Uterus (tissue), 4 donors: ENCODE measurements around the gene LSS. TPM values are rescaled to one million over a fixed set of nuclear protein-coding genes. Genes with fewer than 3 reads are reported as not detected.
A peak's percentile ranks its signal among the peaks of the same experiment; 100 is the strongest.
"Not testable (repeated sequence)": the region's sequence is repeated elsewhere in the genome, so short reads cannot be mapped to it uniquely, and the experiment has no call there.

Source experiments
- DNase-seq, 2 donors: peaks; one replicate each; pipeline ENCODE4 v3.0.0-alpha.2; 2019 to 2020
- H3K27ac ChIP-seq, 2 donors: fragments of 200-600 bp; sonication (generic); 1 replicate in 1 of 2; 2 replicates in 1 of 2; pipeline ENCODE4 v1.5.1; 2016 to 2018
- H3K27me3 ChIP-seq, 2 donors: fragments of 200-600 bp; sonication (generic); one replicate each; pipeline ENCODE4 v1.5.1; 2018 to 2019; ENCODE audit warnings: control low read depth in 1 of 2
- H3K36me3 ChIP-seq, 2 donors: fragments of 200-600 bp; sonication (generic); one replicate each; pipeline ENCODE4 v1.5.1; 2019; ENCODE audit warnings: control low read depth in 1 of 2
- H3K4me1 ChIP-seq, 2 donors: fragments of 200-600 bp; sonication (generic); one replicate each; pipeline ENCODE4 v1.5.1; 2018 to 2019; ENCODE audit warnings: control low read depth in 1 of 2
- H3K4me3 ChIP-seq, 2 donors: fragments of 200-600 bp; sonication (generic); 1 replicate in 1 of 2; 2 replicates in 1 of 2; pipeline ENCODE4 v1.5.1; 2018 to 2019; ENCODE audit warnings: mild to moderate bottlenecking in 1 of 2
- H3K9me3 ChIP-seq, 2 donors: fragments of 200-600 bp; sonication (generic); one replicate each; pipeline ENCODE4 v1.5.1; 2019; ENCODE audit warnings: control low read depth in 1 of 2
- POLR2A ChIP-seq, 2 donors: fragments of 450-650 bp; IDR thresholded peaks; one replicate each; pipeline ENCODE4 v1.6.1; 2016; ENCODE audit warnings: antibody characterized with exemption in 2 of 2, mild to moderate bottlenecking in 1 of 2, moderate library complexity in 1 of 2
- intact Hi-C: fragments of 100-400 bp; cut with DNase I; formaldehyde crosslinking; loops from one replicate; pipeline ENCODE4 v1.15.1; 2023; ENCODE audit warnings: low total_unique reads
- total RNA-seq, 4 donors: library from RNA; depleted of rRNA in 3 of 4; stranded (reverse); fragments of >200 nt in 3 of 4; gene quantifications; one replicate each; pipeline versions ENCODE4 v1.1.0 to v1.2.4, GENCODE V29; 2014 to 2023
- TF ChIP-seq, protein P1 (sequence below), 4 experiments: fragments of 200-600 bp in 2 of 4; fragments of 450-650 bp in 2 of 4; sonication (generic) in 2 of 4; IDR thresholded peaks; one replicate each; pipeline ENCODE4 v1.5.1; 2016 to 2019; ENCODE audit warnings: antibody characterized with exemption in 4 of 4, mild to moderate bottlenecking in 2 of 4, moderate library complexity in 1 of 4
- donor health status: DM: yes; HTN: yes; CAD: no.

Gene LSS
- total RNA-seq, 4 donors from 2014 or later = 35.4 to 94.0 (median 41.5) TPM

GRCh38 chr21:46180079-46180722 is 48.4 kb downstream of the LSS start:
- TF ChIP-seq POLR2A (IDR thresholded peaks at IDR 0.05) = no peak
- TF ChIP-seq, protein P1, sequence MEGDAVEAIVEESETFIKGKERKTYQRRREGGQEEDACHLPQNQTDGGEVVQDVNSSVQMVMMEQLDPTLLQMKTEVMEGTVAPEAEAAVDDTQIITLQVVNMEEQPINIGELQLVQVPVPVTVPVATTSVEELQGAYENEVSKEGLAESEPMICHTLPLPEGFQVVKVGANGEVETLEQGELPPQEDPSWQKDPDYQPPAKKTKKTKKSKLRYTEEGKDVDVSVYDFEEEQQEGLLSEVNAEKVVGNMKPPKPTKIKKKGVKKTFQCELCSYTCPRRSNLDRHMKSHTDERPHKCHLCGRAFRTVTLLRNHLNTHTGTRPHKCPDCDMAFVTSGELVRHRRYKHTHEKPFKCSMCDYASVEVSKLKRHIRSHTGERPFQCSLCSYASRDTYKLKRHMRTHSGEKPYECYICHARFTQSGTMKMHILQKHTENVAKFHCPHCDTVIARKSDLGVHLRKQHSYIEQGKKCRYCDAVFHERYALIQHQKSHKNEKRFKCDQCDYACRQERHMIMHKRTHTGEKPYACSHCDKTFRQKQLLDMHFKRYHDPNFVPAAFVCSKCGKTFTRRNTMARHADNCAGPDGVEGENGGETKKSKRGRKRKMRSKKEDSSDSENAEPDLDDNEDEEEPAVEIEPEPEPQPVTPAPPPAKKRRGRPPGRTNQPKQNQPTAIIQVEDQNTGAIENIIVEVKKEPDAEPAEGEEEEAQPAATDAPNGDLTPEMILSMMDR (IDR thresholded peaks at IDR 0.05) = no peak
- intact Hi-C loops = no loop called here
- H3K27ac ChIP-seq = no peak overlapping the region
- no peak overlapping the region for H3K4me3 ChIP-seq
- no peaks in the 10 kb centered on the region for H3K9me3 ChIP-seq
- no peak for DNase-seq
- H3K4me1 ChIP-seq = no peaks in the 10 kb centered on the region
- H3K36me3 ChIP-seq = no peaks in the 10 kb centered on the region
- H3K27me3 ChIP-seq = no peaks in the 10 kb centered on the region

DNA sequence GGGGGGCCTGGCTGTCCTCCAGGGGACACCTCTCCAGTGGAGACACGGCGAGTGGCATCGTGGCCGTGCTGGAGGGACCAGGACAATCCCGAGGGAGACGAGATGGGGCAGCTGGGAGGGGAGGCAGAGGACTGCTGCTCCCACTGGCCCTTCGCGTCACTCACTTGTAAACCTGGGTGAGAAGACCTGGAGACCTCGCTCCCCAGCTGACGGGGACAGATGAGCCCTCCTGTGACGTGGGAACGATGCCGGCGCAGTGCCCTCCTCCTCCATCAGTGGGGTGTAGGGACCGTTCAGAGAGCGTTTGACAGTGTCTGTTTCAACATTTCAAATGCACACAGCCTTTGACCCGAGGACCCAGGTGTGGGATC is 48.9 kb downstream of the LSS start:
- TF ChIP-seq, protein P1 (IDR thresholded peaks at IDR 0.05) = no peak
- no peak for TF ChIP-seq POLR2A (IDR thresholded peaks at IDR 0.05)
- H3K4me1 ChIP-seq = no peaks in the 10 kb centered on the region
- H3K36me3 ChIP-seq = no peaks in the 10 kb centered on the region
- no peak overlapping the region for H3K27ac ChIP-seq
- no peak overlapping the region for H3K4me3 ChIP-seq
- intact Hi-C loops = no loop called here
- no peaks in the 10 kb centered on the region for H3K27me3 ChIP-seq
- H3K9me3 ChIP-seq = no peaks in the 10 kb centered on the region
- no peak for DNase-seq

- DNase-seq = no peak
- no peaks in the 10 kb centered on the region for H3K27me3 ChIP-seq
- no peaks in the 10 kb centered on the region for H3K36me3 ChIP-seq
- no peak overlapping the region for H3K27ac ChIP-seq
- no peak for TF ChIP-seq POLR2A (IDR thresholded peaks at IDR 0.05)
- TF ChIP-seq, protein P1 (IDR thresholded peaks at IDR 0.05) = no peak
- no peaks in the 10 kb centered on the region for H3K4me1 ChIP-seq
- intact Hi-C loops = no loop called here
- no peaks in the 10 kb centered on the region for H3K9me3 ChIP-seq
- H3K4me3 ChIP-seq = no peak overlapping the region
These were observed 49.6 kb downstream of the LSS start for GRCh38 chr21:46178961-46179360.

DNA sequence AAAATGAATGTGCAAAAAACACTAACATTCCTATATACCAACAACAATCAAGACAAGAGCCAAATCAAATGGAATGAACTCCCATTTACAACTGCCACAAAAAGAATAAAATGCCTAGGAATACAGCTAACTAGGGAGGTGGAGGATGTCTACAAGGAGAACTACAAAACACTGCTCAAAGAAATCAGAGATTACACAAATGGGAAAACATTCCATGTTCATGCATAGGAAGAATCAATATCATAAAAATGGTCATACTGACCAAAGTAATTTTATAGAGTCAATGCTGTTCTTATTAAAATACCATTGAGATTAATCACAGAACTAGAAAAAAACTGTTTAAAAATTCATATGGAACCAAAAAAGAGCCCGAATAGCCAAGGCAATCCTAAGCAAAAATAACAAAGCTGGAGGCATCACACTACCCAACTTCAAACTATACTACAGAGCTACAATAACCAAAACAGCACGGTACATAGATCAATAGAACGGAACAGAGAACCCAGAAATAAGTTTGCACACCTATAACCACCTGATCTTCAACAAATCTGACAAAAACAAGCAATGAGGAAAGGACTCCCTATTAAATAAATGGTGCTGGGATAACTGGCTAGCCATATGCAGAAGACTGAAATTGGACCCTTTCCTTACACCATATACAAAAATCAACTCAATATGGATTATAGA is 52.0 kb downstream of the LSS start:
- DNase-seq, H3K9me3 ChIP-seq, H3K4me3 ChIP-seq, H3K27ac ChIP-seq, H3K4me1 ChIP-seq, H3K27me3 ChIP-seq, intact Hi-C loops, H3K36me3 ChIP-seq: not testable (repeated sequence)

DNA sequence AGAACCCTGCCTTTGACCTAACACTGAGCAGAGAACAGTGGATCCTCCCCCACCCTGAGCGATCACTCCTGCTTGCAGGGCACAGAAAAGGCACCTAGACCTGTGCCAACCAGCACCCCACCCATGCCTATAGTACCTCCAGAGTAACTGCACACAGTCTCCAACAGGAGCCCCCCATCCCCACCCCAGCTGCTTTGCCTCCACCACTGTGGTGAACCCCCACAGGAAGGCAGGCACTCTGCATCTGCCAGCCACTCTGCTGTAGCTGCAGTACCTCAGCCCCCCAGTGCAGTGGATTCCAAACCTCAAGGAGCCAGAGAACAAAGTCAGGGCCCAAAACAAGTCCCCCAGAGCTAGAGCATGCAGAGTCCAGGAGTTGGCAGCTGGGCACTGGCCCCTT is 55.0 kb downstream of the LSS start:
- H3K27ac ChIP-seq = no peak overlapping the region
- no peaks in the 10 kb centered on the region for H3K9me3 ChIP-seq
- no peaks in the 10 kb centered on the region for H3K27me3 ChIP-seq
- TF ChIP-seq POLR2A (IDR thresholded peaks at IDR 0.05) = no peak
- TF ChIP-seq, protein P1 (IDR thresholded peaks at IDR 0.05) = no peak
- H3K4me1 ChIP-seq = no peaks in the 10 kb centered on the region
- intact Hi-C loops = no loop called here
- peak in 1 of 2 donors; percentile 6 for DNase-seq
- H3K36me3 ChIP-seq = no peaks in the 10 kb centered on the region
- H3K4me3 ChIP-seq = no peak overlapping the region
